Central memory CD8-positive, alpha-beta T cell (primary cell): ENCODE data around the gene ZNRF4.
A peak's percentile ranks its signal among the peaks of the same experiment; 100 is the strongest.

Experiments used
- ATAC-seq: fragments of 150-1000 bp; cut with Tn5 transposase; replicated peaks from 2 replicates; pipeline ENCODE4 v1.10.0; 2022; ENCODE audit warnings: mild to moderate bottlenecking, moderate FRiP score, moderate number of reproducible peaks; ENCODE audit not compliant: poor library complexity, severe bottlenecking; ENCODE audit errors: extremely low read depth
- DNase-seq, 2 donors: peaks; one replicate each; pipeline ENCODE4 v3.0.0; 2021; ENCODE audit warnings: low spot score in 2 of 2
- H3K27ac Mint-ChIP-seq: one replicate; pipeline ENCODE4 v1.8.0; 2022; ENCODE audit warnings: low read depth, mild to moderate bottlenecking, moderate library complexity, mixed read lengths
- H3K27me3 Mint-ChIP-seq: one replicate; pipeline ENCODE4 v1.8.0; 2022; ENCODE audit warnings: mixed read lengths
- H3K36me3 Mint-ChIP-seq: one replicate; pipeline ENCODE4 v1.8.0; 2022; ENCODE audit warnings: mild to moderate bottlenecking, moderate library complexity, mixed read lengths; ENCODE audit not compliant: insufficient read depth
- H3K4me1 Mint-ChIP-seq: one replicate; pipeline ENCODE4 v1.8.0; 2022; ENCODE audit warnings: mixed read lengths
- H3K4me3 Mint-ChIP-seq: one replicate; pipeline ENCODE4 v1.8.0; 2022; ENCODE audit warnings: mild to moderate bottlenecking, moderate library complexity, mixed read lengths
- H3K9me3 Mint-ChIP-seq: one replicate; pipeline ENCODE4 v1.8.0; 2022; ENCODE audit warnings: mixed read lengths

ZNRF4 gene

GRCh38 chr19:5463959-5464358 lies 8.7 kb downstream of the ZNRF4 start:
- no peak for ATAC-seq
- no peaks in the 10 kb centered on the region for H3K36me3 Mint-ChIP-seq
- H3K9me3 Mint-ChIP-seq: no peaks in the 10 kb centered on the region
- no peak overlapping the region for H3K27ac Mint-ChIP-seq
- H3K4me1 Mint-ChIP-seq: no peaks in the 10 kb centered on the region
- H3K27me3 Mint-ChIP-seq: peaks cover 42% of the 10 kb centered on the region
- DNase-seq: no peak
- H3K4me3 Mint-ChIP-seq: no peak overlapping the region

DNA sequence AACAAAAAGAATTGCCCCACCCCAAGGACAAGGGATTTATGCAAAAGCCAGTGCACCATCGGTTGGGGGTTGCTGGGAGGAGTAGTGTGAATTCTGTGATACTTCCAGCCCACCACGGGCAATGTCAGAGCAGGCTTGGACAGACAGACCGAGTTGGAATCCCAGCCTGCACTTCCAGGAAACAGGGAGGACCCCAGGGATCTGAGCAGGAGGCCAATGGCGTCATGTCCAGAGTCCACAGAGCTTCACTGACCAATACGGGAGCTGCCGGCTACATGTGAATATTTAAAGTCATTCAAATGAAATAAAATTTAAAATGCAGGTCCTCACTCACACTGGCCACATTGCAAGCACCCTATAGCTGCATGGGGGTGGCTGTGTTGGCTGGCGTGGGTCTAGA lies 10.9 kb downstream of the ZNRF4 start:
- peaks cover 42% of the 10 kb centered on the region for H3K27me3 Mint-ChIP-seq
- H3K36me3 Mint-ChIP-seq: no peaks in the 10 kb centered on the region
- no peak for ATAC-seq
- H3K27ac Mint-ChIP-seq: no peak overlapping the region
- no peaks in the 10 kb centered on the region for H3K9me3 Mint-ChIP-seq
- H3K4me1 Mint-ChIP-seq: no peaks in the 10 kb centered on the region
- no peak overlapping the region for H3K4me3 Mint-ChIP-seq
- no peak for DNase-seq

DNA sequence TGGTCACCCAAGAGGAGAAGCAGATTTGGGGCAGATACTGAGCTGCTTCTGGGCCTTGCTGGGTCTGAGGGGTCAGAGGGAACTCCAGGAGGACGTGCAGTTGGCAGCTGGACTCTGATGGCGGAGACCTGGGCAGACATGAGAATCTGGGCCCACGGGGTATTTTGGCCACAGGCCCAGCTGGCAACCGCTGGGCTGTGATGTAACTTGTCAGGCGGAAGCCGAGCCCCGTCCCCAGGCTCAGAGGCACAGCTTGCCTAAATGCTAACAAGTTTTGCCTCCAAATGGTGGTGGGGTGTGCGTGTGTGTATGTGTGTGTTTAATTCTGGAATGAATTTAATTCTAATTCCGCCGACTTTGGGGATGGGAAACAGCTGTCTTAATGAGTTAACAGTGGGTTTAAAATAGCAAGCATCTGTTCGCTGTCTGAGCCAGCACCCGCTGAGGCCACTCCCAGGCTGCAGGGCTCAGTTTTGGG lies 11.6 kb downstream of the ZNRF4 start:
- no peaks in the 10 kb centered on the region for H3K4me1 Mint-ChIP-seq
- H3K27ac Mint-ChIP-seq: no peak overlapping the region
- H3K27me3 Mint-ChIP-seq: peaks cover 42% of the 10 kb centered on the region

GRCh38 chr19:5470264-5470671 lies 15.1 kb downstream of the ZNRF4 start:
- DNase-seq (no peak), ATAC-seq (no peak)
- Mint-ChIP-seq H3K4me1 (no peaks in the 10 kb centered on the region), H3K27ac (no peak overlapping the region), H3K9me3 (no peaks in the 10 kb centered on the region), H3K27me3 (peaks cover 30% of the 10 kb centered on the region), H3K4me3 (no peak overlapping the region), H3K36me3 (no peaks in the 10 kb centered on the region)

More for the DNA sequence above, 11.6 kb downstream of the ZNRF4 start:
- Mint-ChIP-seq H3K4me3 (no peak overlapping the region), H3K9me3 (no peaks in the 10 kb centered on the region), H3K36me3 (no peaks in the 10 kb centered on the region)
- no peak for DNase-seq
- no peak for ATAC-seq

DNA sequence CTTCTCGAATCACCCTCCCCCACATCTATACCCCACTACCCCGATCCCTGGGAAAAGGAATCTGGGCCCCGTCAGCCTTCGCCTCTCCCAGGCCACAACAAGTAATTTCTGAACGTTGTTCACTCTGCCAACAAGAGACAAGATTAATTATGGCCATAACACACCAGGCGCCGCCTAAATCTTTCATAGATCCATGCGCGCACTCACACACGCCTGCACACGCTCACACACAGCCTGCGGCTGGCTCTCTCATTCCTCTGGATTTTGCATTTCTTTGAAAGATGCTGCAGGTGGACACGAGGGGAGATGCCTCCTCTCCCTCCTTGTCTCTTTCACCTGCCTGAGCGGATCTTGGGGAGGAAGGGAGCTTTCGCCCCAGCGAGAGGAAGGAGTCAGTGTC lies 17.1 kb downstream of the ZNRF4 start:
- Mint-ChIP-seq H3K4me3 (no peak overlapping the region), H3K36me3 (peaks cover 2% of the 10 kb centered on the region), H3K9me3 (no peaks in the 10 kb centered on the region), H3K27ac (no peak overlapping the region), H3K4me1 (no peaks in the 10 kb centered on the region), H3K27me3 (peaks cover 22% of the 10 kb centered on the region)
- ATAC-seq (no peak), DNase-seq (no peak)

DNA sequence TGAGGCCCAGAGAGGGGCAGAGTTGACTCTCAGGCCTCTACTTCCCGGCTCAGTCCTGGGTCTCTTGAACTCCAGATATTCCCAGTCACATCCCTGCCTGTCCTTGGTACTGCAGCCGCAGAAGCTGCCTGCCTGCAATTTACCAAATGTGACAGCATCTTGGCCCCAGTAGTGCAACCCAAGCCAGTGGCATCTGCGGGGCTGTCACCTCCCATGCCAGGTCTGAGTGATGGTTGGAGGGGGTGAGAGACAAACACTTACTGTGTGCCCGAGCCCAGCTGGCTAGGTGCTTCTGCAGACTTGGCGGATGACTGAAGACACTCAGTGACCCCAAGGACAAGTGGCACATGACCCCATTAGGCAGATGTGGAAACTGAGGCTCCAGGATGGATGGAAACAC lies 18.4 kb downstream of the ZNRF4 start:
- ATAC-seq (no peak), DNase-seq (no peak)
- Mint-ChIP-seq H3K4me3 (no peak overlapping the region), H3K27ac (no peak overlapping the region), H3K9me3 (no peaks in the 10 kb centered on the region), H3K4me1 (no peaks in the 10 kb centered on the region), H3K27me3 (peaks cover 30% of the 10 kb centered on the region), H3K36me3 (peaks cover 2% of the 10 kb centered on the region)

GRCh38 chr19:5477451-5478215 lies 22.4 kb downstream of the ZNRF4 start:
- H3K9me3 Mint-ChIP-seq: peaks cover 11% of the 10 kb centered on the region
- peaks cover 2% of the 10 kb centered on the region for H3K36me3 Mint-ChIP-seq
- H3K27ac Mint-ChIP-seq: no peak overlapping the region
- no peak for DNase-seq
- no peaks in the 10 kb centered on the region for H3K4me1 Mint-ChIP-seq
- no peak overlapping the region for H3K4me3 Mint-ChIP-seq
- no peak for ATAC-seq
- peaks cover 59% of the 10 kb centered on the region for H3K27me3 Mint-ChIP-seq

- peaks cover 2% of the 10 kb centered on the region for H3K36me3 Mint-ChIP-seq
- H3K9me3 Mint-ChIP-seq: peaks cover 11% of the 10 kb centered on the region
- ATAC-seq (no peak), DNase-seq (no peak)
- no peaks in the 10 kb centered on the region for H3K4me1 Mint-ChIP-seq
- H3K27me3 Mint-ChIP-seq: peaks cover 64% of the 10 kb centered on the region
- no peak overlapping the region for H3K27ac Mint-ChIP-seq
- no peak overlapping the region for H3K4me3 Mint-ChIP-seq
Measured at GRCh38 chr19:5478241-5478924, 23.2 kb downstream of the ZNRF4 start.

DNA sequence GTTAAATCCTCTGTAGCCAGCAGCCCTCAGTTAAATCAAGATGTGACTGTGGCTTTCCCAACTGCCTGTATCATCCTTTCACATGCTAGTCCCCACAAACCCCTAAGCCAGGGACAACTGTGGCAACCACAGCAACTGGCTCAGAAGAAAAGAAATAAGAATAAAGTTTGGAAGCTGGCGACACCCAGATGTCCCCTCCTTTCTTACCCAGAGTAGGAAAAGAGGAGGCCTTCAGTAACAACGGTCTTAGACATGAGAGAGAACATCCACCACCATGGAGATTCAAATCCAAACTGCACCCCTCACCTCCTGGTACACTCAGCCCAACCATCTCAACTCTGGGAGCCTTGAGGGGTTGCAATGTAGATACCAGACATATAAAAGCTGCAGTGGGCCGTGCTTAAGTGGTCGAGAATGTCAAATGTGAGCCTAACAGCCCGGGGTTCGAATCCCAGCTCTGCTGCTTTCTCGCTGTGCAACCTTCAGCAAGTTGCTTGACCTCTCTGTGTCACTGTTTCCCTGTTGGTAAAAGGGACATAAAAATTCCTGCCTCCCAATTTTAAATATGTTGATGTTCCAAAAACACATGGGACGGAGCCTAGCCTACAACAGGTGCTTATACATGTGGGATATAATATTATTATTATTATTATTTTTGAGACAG lies 23.8 kb downstream of the ZNRF4 start:
- peaks cover 11% of the 10 kb centered on the region for H3K9me3 Mint-ChIP-seq
- H3K27me3 Mint-ChIP-seq: peaks cover 60% of the 10 kb centered on the region
- peaks cover 2% of the 10 kb centered on the region for H3K36me3 Mint-ChIP-seq
- ATAC-seq: no peak
- H3K4me1 Mint-ChIP-seq: no peaks in the 10 kb centered on the region
- no peak overlapping the region for H3K4me3 Mint-ChIP-seq
- no peak overlapping the region for H3K27ac Mint-ChIP-seq
- no peak for DNase-seq

GRCh38 chr19:5479958-5480357 lies 24.7 kb downstream of the ZNRF4 start:
- no peak for DNase-seq
- no peak overlapping the region for H3K27ac Mint-ChIP-seq
- H3K4me1 Mint-ChIP-seq: no peaks in the 10 kb centered on the region
- peaks cover 2% of the 10 kb centered on the region for H3K36me3 Mint-ChIP-seq
- H3K9me3 Mint-ChIP-seq: peaks cover 11% of the 10 kb centered on the region
- H3K4me3 Mint-ChIP-seq: no peak overlapping the region
- H3K27me3 Mint-ChIP-seq: peaks cover 60% of the 10 kb centered on the region
- no peak for ATAC-seq

DNA sequence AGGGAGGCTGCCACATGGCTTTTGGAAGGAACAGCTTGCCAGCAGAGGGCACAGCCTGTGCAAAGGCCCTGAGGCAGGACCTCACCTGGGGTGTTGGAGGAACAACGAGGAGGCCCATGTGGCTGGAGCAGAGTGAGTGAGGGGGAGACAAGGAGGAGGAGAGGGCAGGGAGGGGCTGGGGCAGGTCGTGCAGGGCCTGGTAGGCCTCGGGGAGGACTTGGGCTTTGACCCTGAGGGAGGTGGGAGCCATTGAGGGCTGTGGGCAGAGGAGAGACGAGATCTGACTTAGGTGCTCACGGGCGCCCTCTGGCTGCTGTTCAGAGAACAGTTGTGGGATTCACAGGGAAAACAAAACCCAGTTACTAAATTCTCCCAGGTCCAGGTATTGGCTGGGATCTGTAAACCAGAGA lies 25.2 kb downstream of the ZNRF4 start:
- Mint-ChIP-seq H3K36me3 (peaks cover 2% of the 10 kb centered on the region), H3K4me3 (no peak overlapping the region), H3K9me3 (peaks cover 11% of the 10 kb centered on the region), H3K27ac (no peak overlapping the region), H3K27me3 (peaks cover 63% of the 10 kb centered on the region), H3K4me1 (no peaks in the 10 kb centered on the region)
- ATAC-seq: no peak
- DNase-seq: peak in 1 of 2 donors; percentile 20

DNA sequence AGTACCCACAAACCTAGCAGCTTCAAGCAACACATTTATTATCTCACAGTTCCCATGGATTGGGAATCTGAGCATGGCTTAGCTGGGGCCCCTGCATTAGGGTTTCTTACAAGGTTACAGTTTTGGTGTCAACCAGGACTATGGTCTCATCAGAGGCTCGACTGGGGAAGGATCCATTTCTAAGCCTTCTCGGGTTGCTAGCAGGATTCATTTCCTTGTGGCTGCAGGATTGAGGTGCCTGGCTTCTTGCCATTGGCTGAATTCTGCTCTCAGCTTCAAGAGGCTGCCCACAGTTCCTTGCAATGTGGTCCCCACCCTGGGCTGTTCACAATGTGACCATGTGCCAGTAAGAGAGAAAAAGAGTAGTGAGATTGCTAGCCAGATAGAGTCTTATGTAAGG lies 26.7 kb downstream of the ZNRF4 start:
- H3K4me3 Mint-ChIP-seq: no peak overlapping the region
- no peak for ATAC-seq
- no peaks in the 10 kb centered on the region for H3K4me1 Mint-ChIP-seq
- DNase-seq: no peak
- H3K36me3 Mint-ChIP-seq: no peaks in the 10 kb centered on the region
- no peak overlapping the region for H3K27ac Mint-ChIP-seq
- peaks cover 60% of the 10 kb centered on the region for H3K27me3 Mint-ChIP-seq
- H3K9me3 Mint-ChIP-seq: peaks cover 11% of the 10 kb centered on the region
